HCT116 (cell line): ENCODE measurements around the gene MUC6. TPM values are rescaled to one million over a fixed set of nuclear protein-coding genes. Genes with fewer than 3 reads are reported as not detected.

Experiments
- ATAC-seq: fragments of 200-7000 bp; cut with Tn5 transposase; 2 replicates; pipeline ENCODE4 v1.9.1; 2020; ENCODE audit warnings: mild to moderate bottlenecking, moderate library complexity
- BruUV-seq: library from RNA; stranded (reverse); fragments of 400-500 nt; replicated peaks from 2 replicates; lab custom pipeline; 2021; lab: Mats Ljungman, UMichigan
- CTCF ChIA-PET: fragments of 300-600 bp; sonication (Branson Sonifier 250); formaldehyde crosslinking; loops from one replicate; lab custom pipeline; 2021; ENCODE audit warnings: antibody characterized with exemption; lab: Charles Lee
- POLR2A ChIA-PET: fragments of 300-600, 350-600 bp; sonication (Branson Sonifier 250); formaldehyde crosslinking; loops from one replicate; lab custom pipeline; 2021; ENCODE audit warnings: antibody characterized with exemption; lab: Charles Lee
- RAD21 ChIA-PET, 2 experiments: fragments of 300-600 bp; sonication (Branson Sonifier 250); formaldehyde crosslinking; loops; one replicate each; lab custom pipeline; 2023; ENCODE audit warnings: low total read pairs in 2 of 2; ENCODE audit not compliant: uncharacterized antibody in 2 of 2, unreplicated experiment in 2 of 2, low non-redundant PET in 1 of 2; lab: Charles Lee
- DNase-seq: peaks from one replicate; pipeline ENCODE4 v3.0.0-alpha.2; 2010; ENCODE audit warnings: low read depth, low spot score
- H2AFZ ChIP-seq: fragments of 200-600 bp; shearing (Covaris generic), sonication (generic); 2 replicates; pipeline ENCODE4 v1.6.1; 2017; ENCODE audit warnings: low read depth, mixed run types, mixed read lengths, antibody characterized with exemption, low read length; ENCODE audit not compliant: poor library complexity, severe bottlenecking
- H3K27ac ChIP-seq: 2 replicates; pipeline ENCODE4 v1.5.1; 2012; ENCODE audit warnings: low read depth, low read length
- H3K27me3 ChIP-seq: fragments of 200-600 bp; sonication (generic); 2 replicates; pipeline ENCODE4 v1.6.1; 2016; ENCODE audit warnings: mixed run types, low read length, mixed read lengths; ENCODE audit not compliant: insufficient read depth
- H3K36me3 ChIP-seq, 2 experiments: fragments of 200-500 bp in 1 of 2; fragments of 200-600 bp in 1 of 2; sonication (Bioruptor generic) in 1 of 2; sonication (generic) in 1 of 2; 2 replicates each; pipeline versions ENCODE4 v1.5.1 to v1.6.1; 2014 to 2016; ENCODE audit warnings: low read length in 2 of 2, inconsistent platforms in 1 of 2, mixed read lengths in 1 of 2, mixed run types in 1 of 2; ENCODE audit not compliant: insufficient read depth in 2 of 2, control insufficient read depth in 1 of 2
- H3K4me1 ChIP-seq, 2 experiments: fragments of 200-600 bp in 1 of 2; sonication (generic) in 1 of 2; 2 replicates each; pipeline versions ENCODE4 v1.5.1 to v1.6.1; 2012 to 2017; ENCODE audit warnings: low read length in 2 of 2, inconsistent platforms in 1 of 2, mild to moderate bottlenecking in 1 of 2, mixed read lengths in 1 of 2, mixed run types in 1 of 2, moderate library complexity in 1 of 2; ENCODE audit not compliant: insufficient read depth in 2 of 2, control insufficient read depth in 1 of 2
- H3K4me2 ChIP-seq: fragments of 200-600 bp; sonication (generic); 2 replicates; pipeline ENCODE4 v1.6.1; 2017; ENCODE audit warnings: mixed run types, low read length, mixed read lengths
- H3K4me3 ChIP-seq, 2 experiments: fragments of 200-600 bp in 1 of 2; sonication (generic) in 1 of 2; replicated peaks in 1 of 2; 2 replicates each; pipeline ENCODE4 v1.5.1; 2011 to 2016; ENCODE audit warnings: low read length in 2 of 2, control low read depth in 1 of 2, low read depth in 1 of 2, mild to moderate bottlenecking in 1 of 2, mixed read lengths in 1 of 2, mixed run types in 1 of 2
- H3K79me2 ChIP-seq: fragments of 200-600 bp; sonication (generic); 2 replicates; pipeline ENCODE4 v1.6.1; 2017; ENCODE audit warnings: mild to moderate bottlenecking, mixed run types, low read length, moderate library complexity, mixed read lengths; ENCODE audit not compliant: insufficient read depth
- H3K9ac ChIP-seq: fragments of 200-600 bp; sonication (generic); 2 replicates; pipeline ENCODE4 v1.6.1; 2016; ENCODE audit warnings: low read length, mixed read lengths
- H3K9me2 ChIP-seq: fragments of 200-600 bp; sonication (generic), shearing (Covaris generic); 2 replicates; pipeline ENCODE4 v1.6.1; 2017; ENCODE audit warnings: mixed run types, mild to moderate bottlenecking, moderate library complexity; ENCODE audit not compliant: insufficient read depth
- H3K9me3 ChIP-seq, 2 experiments: fragments of 200-500 bp in 1 of 2; fragments of 200-600 bp in 1 of 2; sonication (Bioruptor generic) in 1 of 2; sonication (generic) in 1 of 2; 2 replicates each; pipeline ENCODE4 v1.6.1; 2014 to 2017; ENCODE audit warnings: low read length in 2 of 2, mixed read lengths in 2 of 2, inconsistent platforms in 1 of 2, low read depth in 1 of 2, mild to moderate bottlenecking in 1 of 2, mixed run types in 1 of 2, moderate library complexity in 1 of 2; ENCODE audit not compliant: control insufficient read depth in 1 of 2, insufficient read depth in 1 of 2
- H4K20me1 ChIP-seq: fragments of 200-600 bp; sonication (generic), shearing (Covaris generic); 2 replicates; pipeline ENCODE4 v1.6.1; 2017; ENCODE audit warnings: mixed run types, mild to moderate bottlenecking, moderate library complexity; ENCODE audit not compliant: insufficient read depth
- ELF1 ChIP-seq: IDR thresholded peaks from 2 replicates; pipeline ENCODE4 v1.6.1; 2012; ENCODE audit warnings: low read depth, borderline replicate concordance
- EZH2 ChIP-seq: fragments of 200-600 bp; sonication (generic); IDR thresholded peaks from 2 replicates; pipeline ENCODE4 v1.6.1; 2017; ENCODE audit warnings: antibody characterized with exemption, mixed run types
- JUND ChIP-seq: IDR thresholded peaks from 2 replicates; pipeline ENCODE4 v1.6.1; 2012
- RAD21 ChIP-seq: IDR thresholded peaks from 2 replicates; pipeline ENCODE4 v1.6.1; 2012; ENCODE audit warnings: low read depth, mild to moderate bottlenecking
- SP1 ChIP-seq: IDR thresholded peaks from 2 replicates; pipeline ENCODE4 v1.6.1; 2012; ENCODE audit warnings: low read depth
- ZNF274 ChIP-seq: fragments of 200-500 bp; sonication (Bioruptor generic); IDR thresholded peaks from 2 replicates; pipeline ENCODE4 v1.6.1; 2014; ENCODE audit warnings: mild to moderate bottlenecking, low read depth, low read length, inconsistent platforms
- intact Hi-C: fragments of 100-400 bp; cut with micrococcal nuclease; formaldehyde crosslinking; loops from 2 replicates; pipeline ENCODE4 v1.10.0; 2022
- total RNA-seq: library from RNA; stranded (reverse); gene quantifications from one replicate; pipeline ENCODE4 v1.2.1, GENCODE V29; 2021; ENCODE audit not compliant: unreplicated experiment
- TF ChIP-seq, protein P1 (sequence below), 3 experiments: fragments of 200-600 bp in 1 of 3; sonication (generic) in 1 of 3; IDR thresholded peaks in 2 of 3; conservative IDR thresholded peaks in 1 of 3; 2 replicates each; pipeline ENCODE4 v1.5.1; 2012 to 2017; ENCODE audit warnings: low read depth in 2 of 3, low read length in 2 of 3, antibody characterized with exemption in 1 of 3, borderline replicate concordance in 1 of 3, control low read depth in 1 of 3, mild to moderate bottlenecking in 1 of 3, mixed read lengths in 1 of 3, mixed run types in 1 of 3, moderate library complexity in 1 of 3; ENCODE audit not compliant: insufficient read depth in 1 of 3
- TF ChIP-seq, protein P2 (sequence below): IDR thresholded peaks from 2 replicates; pipeline ENCODE4 v1.6.1; 2011; ENCODE audit warnings: mild to moderate bottlenecking, low read length, moderate library complexity; ENCODE audit not compliant: insufficient replicate concordance; ENCODE audit errors: extremely low read depth

The MUC6 gene
- total RNA-seq, 1 experiment from 2014 or later = 0.02 TPM

GRCh38 chr11:999009-999408, 37.5 kb downstream of the MUC6 start:
- no peaks in the 10 kb centered on the region for H4K20me1 ChIP-seq
- intact Hi-C loops = no loop called here
- BruUV-seq = no TSS peak
- H3K4me1 ChIP-seq = peaks cover 0 to 8% of the 10 kb centered on the region in 2 experiments; a peak in 1 of 4 replicates
- no peak overlapping the region for H2AFZ ChIP-seq
- no peaks in the 10 kb centered on the region for H3K79me2 ChIP-seq
- H3K4me2 ChIP-seq = no peak overlapping the region
- H3K9ac ChIP-seq = no peak overlapping the region
- no peak overlapping the region for H3K4me3 ChIP-seq
- H3K27me3 ChIP-seq = no peaks in the 10 kb centered on the region
- ATAC-seq = no peak
- H3K27ac ChIP-seq = no peak overlapping the region
- TF ChIP-seq ZNF274 (no peak), JUND (no peak), ELF1 (no peak), RAD21 (no peak), EZH2 (no peak), SP1 (no peak)
- TF ChIP-seq, protein P1, sequence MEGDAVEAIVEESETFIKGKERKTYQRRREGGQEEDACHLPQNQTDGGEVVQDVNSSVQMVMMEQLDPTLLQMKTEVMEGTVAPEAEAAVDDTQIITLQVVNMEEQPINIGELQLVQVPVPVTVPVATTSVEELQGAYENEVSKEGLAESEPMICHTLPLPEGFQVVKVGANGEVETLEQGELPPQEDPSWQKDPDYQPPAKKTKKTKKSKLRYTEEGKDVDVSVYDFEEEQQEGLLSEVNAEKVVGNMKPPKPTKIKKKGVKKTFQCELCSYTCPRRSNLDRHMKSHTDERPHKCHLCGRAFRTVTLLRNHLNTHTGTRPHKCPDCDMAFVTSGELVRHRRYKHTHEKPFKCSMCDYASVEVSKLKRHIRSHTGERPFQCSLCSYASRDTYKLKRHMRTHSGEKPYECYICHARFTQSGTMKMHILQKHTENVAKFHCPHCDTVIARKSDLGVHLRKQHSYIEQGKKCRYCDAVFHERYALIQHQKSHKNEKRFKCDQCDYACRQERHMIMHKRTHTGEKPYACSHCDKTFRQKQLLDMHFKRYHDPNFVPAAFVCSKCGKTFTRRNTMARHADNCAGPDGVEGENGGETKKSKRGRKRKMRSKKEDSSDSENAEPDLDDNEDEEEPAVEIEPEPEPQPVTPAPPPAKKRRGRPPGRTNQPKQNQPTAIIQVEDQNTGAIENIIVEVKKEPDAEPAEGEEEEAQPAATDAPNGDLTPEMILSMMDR (IDR thresholded peaks at IDR 0.05 in 2 of 3, conservative IDR thresholded peaks at IDR 0.05 in 1 of 3; ENCODE audit: borderline replicate concordance in 1 of 3, insufficient read depth in 1 of 3, low read depth in 2 of 3, low read length in 2 of 3) = no peak
- H3K36me3 ChIP-seq = peaks cover 6 to 15% of the 10 kb centered on the region in 2 experiments; a peak in 3 of 4 replicates
- H3K9me2 ChIP-seq = no peaks in the 10 kb centered on the region
- no peak for DNase-seq
- ChIA-PET POLR2A (no interaction called here), CTCF (no interaction called here), RAD21 (no interaction called here)
- no peaks in the 10 kb centered on the region for H3K9me3 ChIP-seq

DNA sequence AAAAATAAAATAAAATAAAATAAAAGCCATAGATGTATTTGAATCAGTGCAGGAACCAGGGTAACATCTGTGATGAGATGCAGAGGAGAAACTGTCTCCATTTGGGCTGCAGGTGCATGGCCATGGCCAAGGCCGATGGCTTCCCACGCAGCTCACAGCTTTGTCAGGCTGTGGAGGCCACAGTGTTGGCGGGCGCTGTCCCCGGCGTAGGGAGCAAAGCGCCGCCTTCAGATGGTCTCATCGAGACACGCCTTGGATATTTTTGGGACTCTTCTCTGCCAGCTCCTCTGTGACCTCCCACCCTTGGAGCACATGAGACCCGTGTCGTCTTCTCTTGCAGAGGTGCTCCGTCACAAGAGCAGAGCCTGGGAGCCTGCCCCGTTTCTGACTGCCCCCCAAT, 38.6 kb downstream of the MUC6 start:
- ChIA-PET CTCF (no interaction called here), RAD21 (no interaction called here), POLR2A (no interaction called here)
- H4K20me1 ChIP-seq = no peaks in the 10 kb centered on the region
- peaks cover 0 to 11% of the 10 kb centered on the region in 2 experiments; a peak in 3 of 4 replicates for H3K36me3 ChIP-seq
- ATAC-seq (no peak), DNase-seq (no peak)
- intact Hi-C loops = no loop called here
- no TSS peak for BruUV-seq
- TF ChIP-seq ZNF274 = no peak
- TF ChIP-seq, protein P2, sequence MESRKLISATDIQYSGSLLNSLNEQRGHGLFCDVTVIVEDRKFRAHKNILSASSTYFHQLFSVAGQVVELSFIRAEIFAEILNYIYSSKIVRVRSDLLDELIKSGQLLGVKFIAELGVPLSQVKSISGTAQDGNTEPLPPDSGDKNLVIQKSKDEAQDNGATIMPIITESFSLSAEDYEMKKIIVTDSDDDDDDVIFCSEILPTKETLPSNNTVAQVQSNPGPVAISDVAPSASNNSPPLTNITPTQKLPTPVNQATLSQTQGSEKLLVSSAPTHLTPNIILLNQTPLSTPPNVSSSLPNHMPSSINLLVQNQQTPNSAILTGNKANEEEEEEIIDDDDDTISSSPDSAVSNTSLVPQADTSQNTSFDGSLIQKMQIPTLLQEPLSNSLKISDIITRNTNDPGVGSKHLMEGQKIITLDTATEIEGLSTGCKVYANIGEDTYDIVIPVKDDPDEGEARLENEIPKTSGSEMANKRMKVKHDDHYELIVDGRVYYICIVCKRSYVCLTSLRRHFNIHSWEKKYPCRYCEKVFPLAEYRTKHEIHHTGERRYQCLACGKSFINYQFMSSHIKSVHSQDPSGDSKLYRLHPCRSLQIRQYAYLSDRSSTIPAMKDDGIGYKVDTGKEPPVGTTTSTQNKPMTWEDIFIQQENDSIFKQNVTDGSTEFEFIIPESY = no peak
- H3K9me3 ChIP-seq = no peaks in the 10 kb centered on the region
- H3K4me1 ChIP-seq = peaks cover 0 to 8% of the 10 kb centered on the region in 2 experiments; a peak in 1 of 4 replicates
- H3K27ac ChIP-seq = no peak overlapping the region
- no peaks in the 10 kb centered on the region for H3K79me2 ChIP-seq
- no peak overlapping the region for H3K4me2 ChIP-seq
- no peak overlapping the region for H3K9ac ChIP-seq
- H3K27me3 ChIP-seq = no peaks in the 10 kb centered on the region
- H2AFZ ChIP-seq = no peak overlapping the region
- H3K9me2 ChIP-seq = no peaks in the 10 kb centered on the region
- no peak overlapping the region for H3K4me3 ChIP-seq
